HepG2 (cell line): ENCODE measurements around the gene FLVCR1. TPM values are rescaled to one million over a fixed set of nuclear protein-coding genes. Genes with fewer than 3 reads are reported as not detected.

Source experiments
- ATAC-seq: fragments of 200-7000 bp; cut with Tn5 transposase; 3 replicates; pipeline ENCODE4 v1.9.1; 2020; ENCODE audit warnings: mild to moderate bottlenecking, moderate library complexity
- BruUV-seq: library from RNA; stranded (reverse); fragments of 400-500 nt; replicated peaks from 2 replicates; lab custom pipeline; 2021; lab: Mats Ljungman, UMichigan
- CTCF ChIA-PET: fragments of 300-600 bp; formaldehyde crosslinking; extraction: SDS; loops from one replicate; lab custom pipeline; 2021; ENCODE audit warnings: low total read pairs, inconsistent platforms, low intra/inter-chr PET ratio; lab: Yijun Ruan, JAX
- POLR2A ChIA-PET: fragments of 350-600 bp; sonication (Branson Sonifier 250); formaldehyde crosslinking; loops from one replicate; lab custom pipeline; 2020; ENCODE audit warnings: antibody characterized with exemption, inconsistent platforms; lab: Yijun Ruan, JAX
- DNase-seq: peaks from one replicate; pipeline ENCODE4 v3.0.0-alpha.2; 2015; ENCODE audit warnings: low spot score
- FAIRE-seq: peaks from 3 replicates; lab custom pipeline; 2011; peaks lifted over from hg19 to GRCh38; lab: Jason Lieb, UNC
- H2AFZ ChIP-seq: one replicate; pipeline ENCODE4 v1.6.1; 2011; ENCODE audit warnings: low read length, inconsistent platforms
- H3K27ac ChIP-seq: fragments of 300-600 bp; 3 replicates; pipeline ENCODE4 v1.8.0; 2011; ENCODE audit warnings: mixed run types, mild to moderate bottlenecking, mixed read lengths, low read length, inconsistent platforms; ENCODE audit not compliant: insufficient read depth; ENCODE audit errors: extremely low read length
- H3K27me3 ChIP-seq, 2 experiments: fragments of 200-600 bp in 1 of 2; 2 replicates in 1 of 2; 3 replicates in 1 of 2; pipeline versions ENCODE4 v1.6.0 to v1.8.0; 2011; ENCODE audit warnings: low read length in 2 of 2, mild to moderate bottlenecking in 2 of 2, moderate library complexity in 2 of 2, inconsistent platforms in 1 of 2; ENCODE audit not compliant: insufficient read depth in 2 of 2, control insufficient read depth in 1 of 2
- H3K36me3 ChIP-seq, 2 experiments: fragments of 200-600 bp in 1 of 2; replicated peaks in 1 of 2; 2 replicates in 1 of 2; 3 replicates in 1 of 2; pipeline versions ENCODE4 v1.5.1 to v1.8.0; 2011; ENCODE audit warnings: low read length in 2 of 2, inconsistent platforms in 1 of 2; ENCODE audit not compliant: insufficient read depth in 2 of 2, control insufficient read depth in 1 of 2
- H3K4me1 ChIP-seq: 2 replicates; pipeline ENCODE4 v1.5.1; 2012; ENCODE audit warnings: low read length, inconsistent platforms; ENCODE audit not compliant: insufficient read depth
- H3K4me2 ChIP-seq: 2 replicates; pipeline ENCODE4 v1.6.0; 2011; ENCODE audit warnings: low read depth, low read length, inconsistent platforms
- H3K4me3 ChIP-seq, 3 experiments: fragments of 200-600 bp in 1 of 3; sonication (generic), shearing (Covaris generic) in 1 of 3; replicated peaks in 1 of 3; 2 replicates each; pipeline ENCODE4 v1.5.1; 2011 to 2016; ENCODE audit warnings: low read length in 3 of 3, inconsistent platforms in 2 of 3, low read depth in 2 of 3, mild to moderate bottlenecking in 2 of 3, control low read depth in 1 of 3, mixed read lengths in 1 of 3; ENCODE audit not compliant: insufficient read depth in 1 of 3
- H3K79me2 ChIP-seq: one replicate; pipeline ENCODE4 v1.6.1; 2011; ENCODE audit warnings: low read length, inconsistent platforms; ENCODE audit not compliant: insufficient read depth
- H3K9ac ChIP-seq: 2 replicates; pipeline ENCODE4 v1.6.0; 2011; ENCODE audit warnings: mild to moderate bottlenecking, low read depth, low read length, inconsistent platforms; ENCODE audit not compliant: insufficient read depth
- H3K9me3 ChIP-seq: 2 replicates; pipeline ENCODE4 v1.5.1; 2012; ENCODE audit warnings: mild to moderate bottlenecking, low read length
- H4K20me1 ChIP-seq: 2 replicates; pipeline ENCODE4 v1.6.0; 2011; ENCODE audit warnings: inconsistent platforms, mild to moderate bottlenecking, low read length, moderate library complexity; ENCODE audit not compliant: insufficient read depth
- DPF2 ChIP-seq: sonication (generic); formaldehyde crosslinking; IDR thresholded peaks from 2 replicates; pipeline ENCODE4 v1.4.0; 2020; ENCODE audit warnings: mild to moderate bottlenecking, low read depth, missing genetic modification reagents, borderline replicate concordance
- EED ChIP-seq: sonication (generic); formaldehyde crosslinking; IDR thresholded peaks from 2 replicates; pipeline ENCODE4 v1.5.0; 2020; ENCODE audit warnings: mild to moderate bottlenecking, missing genetic modification reagents
- FOXC1 ChIP-seq: sonication (generic); formaldehyde crosslinking; IDR thresholded peaks from 2 replicates; pipeline ENCODE4 v1.8.0; 2022; ENCODE audit warnings: mild to moderate bottlenecking, missing genetic modification reagents, borderline replicate concordance
- KLF9 ChIP-seq: IDR thresholded peaks from 2 replicates; pipeline ENCODE4 v1.6.1; 2016; ENCODE audit warnings: low read depth
- MAFF ChIP-seq: IDR thresholded peaks from 2 replicates; pipeline ENCODE4 v1.6.1; 2011; ENCODE audit warnings: low read depth, low read length, improper control_type of control experiment
- MAFK ChIP-seq, 2 experiments: IDR thresholded peaks in 1 of 2; conservative IDR thresholded peaks in 1 of 2; 2 replicates each; pipeline ENCODE4 v1.6.1; 2011; ENCODE audit warnings: improper control_type of control experiment in 2 of 2, low read length in 2 of 2
- NFE2 ChIP-seq: sonication (generic); formaldehyde crosslinking; IDR thresholded peaks from 2 replicates; pipeline ENCODE4 v1.4.0; 2020; ENCODE audit warnings: missing genetic modification reagents
- NFIC ChIP-seq: IDR thresholded peaks from 2 replicates; pipeline ENCODE4 v1.6.1; 2012; ENCODE audit warnings: mild to moderate bottlenecking, low read length, inconsistent platforms
- RERE ChIP-seq: IDR thresholded peaks from 2 replicates; pipeline ENCODE4 v1.6.1; 2016; ENCODE audit warnings: low read depth, missing genetic modification reagents, missing compliant biosample characterization
- SP5 ChIP-seq: IDR thresholded peaks from 2 replicates; pipeline ENCODE4 v1.6.1; 2016; ENCODE audit warnings: low read depth, borderline replicate concordance
- THAP11 ChIP-seq: IDR thresholded peaks from 2 replicates; pipeline ENCODE4 v1.6.1; 2016; ENCODE audit warnings: missing biosample characterization, missing genetic modification reagents
- YEATS4 ChIP-seq: sonication (generic); formaldehyde crosslinking; IDR thresholded peaks from 2 replicates; pipeline ENCODE4 v1.4.0; 2020; ENCODE audit warnings: missing genetic modification reagents, borderline replicate concordance
- ZNF253 ChIP-seq: sonication (generic); formaldehyde crosslinking; IDR thresholded peaks from 2 replicates; pipeline ENCODE4 v1.8.0; 2022; ENCODE audit warnings: mild to moderate bottlenecking, missing genetic modification reagents, borderline replicate concordance
- ZNF513 ChIP-seq: sonication (generic); formaldehyde crosslinking; conservative IDR thresholded peaks from 2 replicates; pipeline ENCODE4 v1.5.0; 2020; ENCODE audit warnings: missing genetic modification reagents
- ZNF550 ChIP-seq: sonication (generic); formaldehyde crosslinking; IDR thresholded peaks from 2 replicates; pipeline ENCODE4 v1.4.0; 2020; ENCODE audit warnings: mild to moderate bottlenecking, missing genetic modification reagents, borderline replicate concordance
- WGBS: methylation state at CpG from one replicate; pipeline ENCODE4 v1.1.6; 2017; ENCODE audit warnings: low lambda C conversion rate; 5-methylcytosine and 5-hydroxymethylcytosine counted together
- in situ Hi-C: cut with HindIII; loops from 2 replicates; pipeline ENCODE4 v1.10.0; 2017; ENCODE audit warnings: low pct_unique_long_range_greater_than_20kb; ENCODE audit not compliant: extremely low pct_ligation_motif_present
- intact Hi-C: fragments of 100-400 bp; cut with micrococcal nuclease; formaldehyde crosslinking; loops from one replicate; pipeline ENCODE4 v1.10.0; 2022; ENCODE audit not compliant: unreplicated experiment
- polyA plus RNA-seq, 8 experiments: library from polyadenylated mRNA; depleted of rRNA in 3 of 8; stranded (reverse) in 7 of 8; unstranded in 1 of 8; fragments of >200 nt; fragmentation: Illumina TruSeq in 4 of 8; extraction: Trizol in 4 of 8; gene quantifications; 2 replicates each; pipeline versions ENCODE4 v1.2.1 to v1.2.3, GENCODE V29; 2011 to 2016; ENCODE audit warnings: low read depth in 4 of 8, missing spikeins in 1 of 8, mixed read lengths in 1 of 8; ENCODE audit not compliant: insufficient read depth in 1 of 8
- total RNA-seq, 5 experiments: library from RNA; depleted of rRNA; stranded (reverse); fragments of >200 nt; fragmentation: Illumina TruSeq; extraction: Trizol; gene quantifications; 2 replicates each; pipeline ENCODE4 v1.2.3, GENCODE V29; 2016; ENCODE audit warnings: low read depth in 1 of 5

Gene FLVCR1
- total and polyA plus RNA-seq, 2 of the 13 experiments (the other 11 are each of a cell fraction or from before 2014, with no cell fraction given): 14.8 to 39.8 TPM

- TF ChIP-seq MAFK (conservative IDR thresholded peaks at IDR 0.05 in 1 of 2, IDR thresholded peaks at IDR 0.05 in 1 of 2; ENCODE audit: low read length in 2 of 2) (peak; percentile 94 to 95), ZNF550 (CRISPR knock-in tag) (no peak), DPF2 (CRISPR knock-in tag) (no peak), MAFF (peak; percentile 95), FOXC1 (no peak), NFIC (no peak), YEATS4 (CRISPR knock-in tag) (no peak)
Observed at GRCh38 chr1:212928323-212929291, 70.5 kb downstream of the FLVCR1 start (continued).

DNA sequence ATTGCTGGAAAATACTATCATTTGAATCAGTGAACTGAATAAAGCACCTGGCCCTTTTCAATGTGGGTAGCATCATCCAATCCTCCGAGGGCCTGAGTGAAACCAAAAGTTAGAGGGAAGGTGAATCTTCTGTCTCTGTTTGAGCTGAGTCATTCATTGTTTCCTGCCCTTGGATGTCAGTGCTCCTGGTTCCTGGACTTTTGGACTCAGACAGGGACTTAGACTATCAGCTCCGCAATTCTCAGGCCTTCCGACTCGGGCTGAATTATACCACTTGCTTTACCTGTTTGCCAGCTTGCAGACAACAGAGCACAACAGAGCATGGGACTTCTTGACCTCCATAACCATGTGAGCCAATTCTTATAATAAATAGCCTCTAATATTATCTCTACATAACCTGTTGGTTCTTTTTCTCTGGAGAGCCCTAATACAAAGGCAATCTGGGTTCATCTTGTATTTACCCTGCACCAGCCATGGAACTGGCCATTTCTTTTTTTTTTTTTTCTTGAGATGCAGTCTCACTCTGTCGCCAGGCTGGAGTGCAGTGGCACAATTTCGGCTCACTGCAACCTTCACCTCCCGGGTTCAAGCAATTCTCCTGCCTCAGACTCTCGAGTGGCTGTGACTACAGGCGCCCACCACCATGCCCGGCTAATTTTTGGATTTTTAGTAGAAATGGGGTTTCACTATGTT, 73.1 kb downstream of the FLVCR1 start:
- peaks cover 50% of the 10 kb centered on the region for H3K4me1 ChIP-seq
- in situ Hi-C loops (no loop called here), intact Hi-C loops (no loop called here)
- H3K4me2 ChIP-seq: peak overlapping the region; percentile 66
- H3K4me3 ChIP-seq: peak overlapping the region; percentile 11 to 46 (median 33); a peak in 3 of 6 replicates
- peak; percentile 95 for FAIRE-seq
- H3K27me3 ChIP-seq: no peaks in the 10 kb centered on the region
- ChIA-PET POLR2A (interaction anchor here (1.0 to 1.1 kb wide), 3 partner anchors 10 to 112 kb away, joined by 3 to 4 read pairs (median 4); no protein-coding TSS in a partner anchor), CTCF (no interaction called here)
- DNase-seq: peak; percentile 87
- 26% methylated on average over 10 of the region's 10 CpGs for WGBS
- no TSS peak for BruUV-seq
- H4K20me1 ChIP-seq: no peaks in the 10 kb centered on the region
- no peak overlapping the region for H2AFZ ChIP-seq
- peak overlapping the region; percentile 54 for H3K9ac ChIP-seq
- H3K9me3 ChIP-seq: no peaks in the 10 kb centered on the region
- H3K79me2 ChIP-seq: no peaks in the 10 kb centered on the region
- no peaks in the 10 kb centered on the region for H3K36me3 ChIP-seq
- peak overlapping the region; percentile 73 for H3K27ac ChIP-seq
- peak; percentile 85 for ATAC-seq
- TF ChIP-seq ZNF513 (CRISPR knock-in tag): no peak
- no peak for TF ChIP-seq KLF9 (CRISPR knock-in tag)
- no peak for TF ChIP-seq RERE (CRISPR knock-in tag)
- no peak for TF ChIP-seq THAP11
- no peak for TF ChIP-seq ZNF253 (CRISPR knock-in tag)
- TF ChIP-seq SP5 (CRISPR knock-in tag): no peak
- peak; percentile 77; the same call in 1 of the 2 replicates for TF ChIP-seq NFE2
- no peak for TF ChIP-seq EED
